HEK293T (cell line): Measurements from ENCODE around the gene AMPD3.

Source experiments
- CTCF ChIA-PET: fragments of 350-600 bp; formaldehyde crosslinking; extraction: SDS; loops from one replicate; lab custom pipeline; 2021; ENCODE audit warnings: antibody characterized with exemption, inconsistent platforms; lab: Yijun Ruan, JAX
- POLR2A ChIA-PET: fragments of 350-600 bp; formaldehyde crosslinking; extraction: SDS; loops from one replicate; lab custom pipeline; 2020; ENCODE audit warnings: antibody characterized with exemption, inconsistent platforms; lab: Yijun Ruan, JAX
- DNase-seq: peaks from one replicate; pipeline ENCODE4 v3.0.0; 2012; ENCODE audit warnings: mixed read lengths; ENCODE audit errors: extremely low spot score
- ARNT ChIP-seq: fragments of 450-650 bp; IDR thresholded peaks from 2 replicates; pipeline ENCODE4 v1.6.1; 2017; ENCODE audit warnings: mild to moderate bottlenecking
- BHLHE40 ChIP-seq: fragments of 450-650 bp; IDR thresholded peaks from 2 replicates; pipeline ENCODE4 v1.6.1; 2016; ENCODE audit warnings: mild to moderate bottlenecking, moderate library complexity, borderline replicate concordance
- CTBP1 ChIP-seq: fragments of 450-650 bp; IDR thresholded peaks from 2 replicates; pipeline ENCODE4 v1.6.1; 2016; ENCODE audit warnings: borderline replicate concordance
- ELF4 ChIP-seq: fragments of 450-650 bp; IDR thresholded peaks from 2 replicates; pipeline ENCODE4 v1.6.1; 2017; ENCODE audit warnings: antibody characterized with exemption
- FOXA1 ChIP-seq: fragments of 450-650 bp; IDR thresholded peaks from 2 replicates; pipeline ENCODE4 v1.6.1; 2016; ENCODE audit warnings: mild to moderate bottlenecking
- FOXK2 ChIP-seq: fragments of 450-650 bp; IDR thresholded peaks from 2 replicates; pipeline ENCODE4 v1.6.1; 2016; ENCODE audit warnings: mild to moderate bottlenecking
- FOXM1 ChIP-seq: fragments of 450-650 bp; IDR thresholded peaks from 2 replicates; pipeline ENCODE4 v1.6.1; 2017; ENCODE audit warnings: mild to moderate bottlenecking, borderline replicate concordance
- HDGF ChIP-seq: fragments of 450-650 bp; IDR thresholded peaks from 2 replicates; pipeline ENCODE4 v1.6.1; 2017; ENCODE audit warnings: antibody characterized with exemption, borderline replicate concordance
- L3MBTL2 ChIP-seq: fragments of 450-650 bp; conservative IDR thresholded peaks from 2 replicates; pipeline ENCODE4 v1.6.1; 2016; ENCODE audit warnings: mild to moderate bottlenecking
- LEF1 ChIP-seq: fragments of 450-650 bp; IDR thresholded peaks from 2 replicates; pipeline ENCODE4 v1.6.1; 2017; ENCODE audit warnings: mild to moderate bottlenecking, borderline replicate concordance
- NFRKB ChIP-seq: fragments of 450-650 bp; IDR thresholded peaks from 2 replicates; pipeline ENCODE4 v1.6.1; 2016; ENCODE audit warnings: mild to moderate bottlenecking, moderate library complexity
- PKNOX1 ChIP-seq: fragments of 450-650 bp; IDR thresholded peaks from 2 replicates; pipeline ENCODE4 v1.6.1; 2016
- SP1 ChIP-seq: fragments of 450-650 bp; IDR thresholded peaks from 2 replicates; pipeline ENCODE4 v1.6.1; 2017
- SUZ12 ChIP-seq: fragments of 450-650 bp; IDR thresholded peaks from 2 replicates; pipeline ENCODE4 v1.6.1; 2016; ENCODE audit warnings: mild to moderate bottlenecking
- TARDBP ChIP-seq: fragments of 450-650 bp; IDR thresholded peaks from 2 replicates; pipeline ENCODE4 v1.6.1; 2016
- ZNF384 ChIP-seq: fragments of 450-650 bp; IDR thresholded peaks from 2 replicates; pipeline ENCODE4 v1.6.1; 2016

Gene AMPD3

GRCh38 chr11:10488934-10489691 is 34.0 kb downstream of the AMPD3 start:
- CTCF ChIA-PET: interaction anchor here (0.6 kb wide), 1 partner anchor 57 kb away, joined by 3 read pairs; no protein-coding TSS in a partner anchor
- POLR2A ChIA-PET: no interaction called here
- no peak for TF ChIP-seq ARNT
- no peak for TF ChIP-seq ZNF384
- no peak for TF ChIP-seq FOXM1
- no peak for TF ChIP-seq LEF1
- TF ChIP-seq SP1: no peak
- TF ChIP-seq TARDBP: no peak
- no peak for TF ChIP-seq BHLHE40
- no peak for TF ChIP-seq L3MBTL2
- no peak for TF ChIP-seq FOXK2
- no peak for DNase-seq

GRCh38 chr11:10490032-10490397 is 35.0 kb downstream of the AMPD3 start:
- POLR2A ChIA-PET: no interaction called here
- CTCF ChIA-PET: interaction anchor here (0.6 kb wide), 1 partner anchor 249 kb away, joined by 3 read pairs; no protein-coding TSS in a partner anchor
- TF ChIP-seq L3MBTL2 (no peak), FOXK2 (no peak), NFRKB (no peak), FOXA1 (no peak), HDGF (no peak), BHLHE40 (no peak), PKNOX1 (no peak), SP1 (no peak), TARDBP (no peak), ZNF384 (no peak), CTBP1 (no peak), ARNT (no peak), ELF4 (no peak), FOXM1 (no peak), SUZ12 (no peak), LEF1 (no peak)
- DNase-seq: no peak

- CTCF ChIA-PET: interaction anchor here (0.6 kb wide), 1 partner anchor 249 kb away, joined by 3 read pairs; no protein-coding TSS in a partner anchor
- no peak for TF ChIP-seq SUZ12
- no peak for TF ChIP-seq SP1
- TF ChIP-seq ZNF384: no peak
- no peak for TF ChIP-seq ARNT
- no peak for TF ChIP-seq HDGF
- no peak for TF ChIP-seq LEF1
- TF ChIP-seq PKNOX1: no peak
- TF ChIP-seq NFRKB: no peak
- no peak for TF ChIP-seq CTBP1
- no peak for TF ChIP-seq BHLHE40
- DNase-seq: no peak
- POLR2A ChIA-PET: no interaction called here
These were observed 35.6 kb downstream of the AMPD3 start for GRCh38 chr11:10490398-10491241.

- TF ChIP-seq SUZ12 (no peak), HDGF (no peak), ARNT (no peak), SP1 (no peak), PKNOX1 (no peak)
- DNase-seq: no peak
- POLR2A ChIA-PET: no interaction called here
- CTCF ChIA-PET: no interaction called here
These were observed 37.0 kb downstream of the AMPD3 start for GRCh38 chr11:10492084-10492483.

GRCh38 chr11:10493041-10493663 is 38.1 kb downstream of the AMPD3 start:
- TF ChIP-seq HDGF: no peak
- no peak for TF ChIP-seq SUZ12
- TF ChIP-seq LEF1: no peak
- no peak for TF ChIP-seq ZNF384
- no peak for TF ChIP-seq ELF4
- no peak for TF ChIP-seq L3MBTL2
- TF ChIP-seq FOXK2: no peak
- ChIA-PET POLR2A (no interaction called here), CTCF (no interaction called here)
- DNase-seq: no peak
